Hepatocyte (in vitro differentiated cells): ENCODE data around the gene AP2A2.

ENCODE experiments used
- CTCF ChIP-seq: fragments of 200-600 bp; sonication (generic); IDR thresholded peaks from 2 replicates; pipeline ENCODE4 v1.5.1; 2016; ENCODE audit warnings: antibody characterized with exemption, mild to moderate bottlenecking; ENCODE audit not compliant: poor library complexity
- EZH2 ChIP-seq: fragments of 200-600 bp; sonication (generic); IDR thresholded peaks from 2 replicates; pipeline ENCODE4 v1.6.1; 2016; ENCODE audit warnings: antibody characterized with exemption, mild to moderate bottlenecking, borderline replicate concordance
- EZH2phosphoT487 ChIP-seq: fragments of 200-600 bp; sonication (generic); IDR thresholded peaks from one replicate; pipeline ENCODE4 v1.6.1; 2018; ENCODE audit warnings: antibody characterized with exemption, mild to moderate bottlenecking, low read depth, moderate library complexity; ENCODE audit not compliant: unreplicated experiment, severe bottlenecking

GRCh38 chr11:1041471-1041870, 115.8 kb downstream of the AP2A2 start:
- TF ChIP-seq EZH2 (no peak), CTCF (no peak), EZH2phosphoT487 (no peak)
